ENCODE results near the gene CALCOCO1.

DNA sequence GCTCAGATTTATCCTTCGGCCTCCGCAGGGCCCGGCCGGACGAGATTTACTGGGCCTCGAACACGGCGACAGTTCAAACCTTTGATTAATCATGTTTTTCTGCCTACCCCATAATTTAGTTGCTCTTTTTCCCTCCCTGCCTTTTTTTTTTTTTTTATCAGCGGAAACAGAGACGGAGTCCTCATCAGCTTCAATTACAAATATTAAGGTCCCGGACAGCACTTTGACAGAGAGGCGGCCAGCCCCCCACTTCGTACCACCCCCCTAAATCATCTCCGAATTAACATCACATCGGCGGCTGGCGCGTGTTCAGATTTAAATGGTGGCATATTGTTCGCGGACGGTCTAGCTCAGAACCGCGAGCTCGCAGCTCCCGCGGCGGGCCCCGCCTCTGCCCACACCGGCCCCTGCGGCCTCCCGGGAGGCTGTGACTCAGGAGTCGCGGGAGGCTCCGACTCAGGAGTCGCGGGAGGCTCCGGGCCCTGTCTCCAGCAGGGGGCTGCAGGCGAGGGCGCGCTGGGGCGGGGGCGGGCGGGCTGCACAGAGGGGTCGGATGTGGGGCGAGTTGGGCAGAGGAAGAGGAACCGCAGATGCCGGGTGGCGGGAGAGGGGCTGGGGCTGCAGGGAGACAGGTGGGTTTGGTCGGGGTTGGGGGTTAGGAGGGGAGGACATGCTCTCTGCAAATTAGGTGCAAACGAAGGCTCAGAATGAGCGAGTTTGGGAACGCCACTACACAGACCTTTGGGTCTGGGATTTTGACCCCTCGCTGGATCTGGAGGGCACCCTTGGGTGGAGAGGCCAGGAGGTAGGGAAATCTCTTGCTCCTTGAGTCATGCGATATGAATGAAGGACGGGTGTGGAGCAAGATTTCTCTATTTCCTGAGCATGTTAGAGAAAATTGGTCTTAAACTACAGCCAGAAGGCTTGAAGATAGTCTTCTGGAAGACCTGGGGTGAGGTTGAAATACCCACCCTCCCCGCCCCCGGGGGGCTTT is 31.8 kb downstream of the CALCOCO1 start:
- TF ChIP-seq, protein P1, sequence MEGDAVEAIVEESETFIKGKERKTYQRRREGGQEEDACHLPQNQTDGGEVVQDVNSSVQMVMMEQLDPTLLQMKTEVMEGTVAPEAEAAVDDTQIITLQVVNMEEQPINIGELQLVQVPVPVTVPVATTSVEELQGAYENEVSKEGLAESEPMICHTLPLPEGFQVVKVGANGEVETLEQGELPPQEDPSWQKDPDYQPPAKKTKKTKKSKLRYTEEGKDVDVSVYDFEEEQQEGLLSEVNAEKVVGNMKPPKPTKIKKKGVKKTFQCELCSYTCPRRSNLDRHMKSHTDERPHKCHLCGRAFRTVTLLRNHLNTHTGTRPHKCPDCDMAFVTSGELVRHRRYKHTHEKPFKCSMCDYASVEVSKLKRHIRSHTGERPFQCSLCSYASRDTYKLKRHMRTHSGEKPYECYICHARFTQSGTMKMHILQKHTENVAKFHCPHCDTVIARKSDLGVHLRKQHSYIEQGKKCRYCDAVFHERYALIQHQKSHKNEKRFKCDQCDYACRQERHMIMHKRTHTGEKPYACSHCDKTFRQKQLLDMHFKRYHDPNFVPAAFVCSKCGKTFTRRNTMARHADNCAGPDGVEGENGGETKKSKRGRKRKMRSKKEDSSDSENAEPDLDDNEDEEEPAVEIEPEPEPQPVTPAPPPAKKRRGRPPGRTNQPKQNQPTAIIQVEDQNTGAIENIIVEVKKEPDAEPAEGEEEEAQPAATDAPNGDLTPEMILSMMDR (IDR thresholded peaks at IDR 0.05) = no peak
- no peak for TF ChIP-seq POLR2AphosphoS5 (IDR thresholded peaks at IDR 0.05)

Data from breast epithelium (tissue), 3 donors.